LHCN-M2 (cell line): ENCODE data around the gene ATRNL1. TPM values are rescaled to one million over a fixed set of nuclear protein-coding genes. Genes with fewer than 3 reads are reported as not detected.

Experiments used
- DNase-seq: peaks from one replicate; pipeline ENCODE4 v3.0.0-alpha.2; 2012; ENCODE audit warnings: low read depth
- polyA plus RNA-seq: library from polyadenylated mRNA; unstranded; fragments of >200 nt; gene quantifications from one replicate; pipeline ENCODE4 v1.2.1, GENCODE V29; 2012; ENCODE audit warnings: missing spikeins
- total RNA-seq: library from RNA; depleted of rRNA; stranded (reverse); fragments of >200 nt; gene quantifications from 2 replicates; pipeline ENCODE4 v1.2.3, GENCODE V29; 2014; rRNA removed

ATRNL1 gene
- total RNA-seq: 13.0 and 13.1 TPM in 2 replicates
- 5.7 TPM for polyA plus RNA-seq

GRCh38 chr10:115093286-115093775 lies at the start of gene ATRNL1:
ATRNL1 (plus strand) TSS chr10:115093365; CDS start chr10:115093751, 386 bp downstream.
- peak; percentile 37 for DNase-seq

- DNase-seq: no peak
Measured at GRCh38 chr10:115043719-115044118, 49.4 kb upstream of the ATRNL1 start.

- DNase-seq: no peak
Measured at GRCh38 chr10:115044891-115045290, 48.3 kb upstream of the ATRNL1 start.

- no peak for DNase-seq
Measured at GRCh38 chr10:115045499-115045898, 47.7 kb upstream of the ATRNL1 start.

- no peak for DNase-seq
Measured at GRCh38 chr10:115046686-115047236, 46.4 kb upstream of the ATRNL1 start.

- no peak for DNase-seq
Measured at GRCh38 chr10:115047705-115048104, 45.5 kb upstream of the ATRNL1 start.

- no peak for DNase-seq
Measured at GRCh38 chr10:115049318-115049717, 43.8 kb upstream of the ATRNL1 start.

- peak; percentile 30 for DNase-seq
Measured at GRCh38 chr10:115049960-115050359, 43.2 kb upstream of the ATRNL1 start.

DNA sequence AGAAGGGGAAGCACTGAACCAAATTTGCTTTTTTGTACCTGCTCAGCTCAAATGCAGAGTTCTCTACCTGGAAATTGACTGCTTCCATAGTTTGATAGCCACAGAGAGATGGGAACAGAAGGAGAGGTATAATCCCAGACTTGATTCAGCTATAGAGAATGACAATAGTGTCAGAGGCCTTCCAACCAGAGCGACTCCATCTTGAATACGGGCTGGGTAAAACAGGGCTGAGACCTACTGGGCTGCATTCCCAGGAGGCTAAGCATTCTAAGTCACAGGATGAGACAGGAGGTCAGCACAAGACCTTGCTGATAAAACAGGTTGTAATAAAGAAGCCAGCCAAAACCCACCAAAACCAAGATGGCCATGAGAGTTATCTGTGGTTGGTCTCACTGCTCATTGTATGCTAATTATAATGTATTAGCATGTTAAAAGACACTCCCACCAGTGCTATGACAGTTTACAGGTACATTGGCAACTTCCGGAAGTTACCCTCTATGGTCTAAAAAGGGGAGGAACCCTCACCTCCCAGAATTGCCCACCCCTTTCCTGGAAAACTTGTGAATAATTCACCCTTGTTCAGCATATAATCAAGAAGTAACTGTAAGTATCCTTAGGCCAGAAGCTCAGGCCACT lies 42.7 kb upstream of the ATRNL1 start:
- DNase-seq: no peak

DNA sequence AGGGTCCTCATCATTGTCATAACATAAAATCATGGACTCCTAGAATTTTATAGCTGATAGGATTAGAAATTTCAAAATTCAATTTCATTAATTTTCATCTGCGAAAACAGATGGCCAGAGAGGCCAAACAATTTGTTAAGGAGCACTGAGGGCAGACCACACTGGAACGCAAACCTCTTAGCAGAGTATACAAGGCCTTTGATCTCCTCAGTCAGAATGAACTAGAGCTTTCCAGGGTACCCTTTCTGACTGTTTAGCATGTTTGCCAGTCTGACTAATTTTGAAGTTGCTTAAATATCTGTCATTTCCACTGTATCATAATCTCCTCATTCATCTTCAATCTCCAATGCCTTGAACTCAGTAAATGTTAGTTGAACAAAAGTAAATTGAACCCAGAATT lies 41.9 kb upstream of the ATRNL1 start:
- DNase-seq: no peak

DNA sequence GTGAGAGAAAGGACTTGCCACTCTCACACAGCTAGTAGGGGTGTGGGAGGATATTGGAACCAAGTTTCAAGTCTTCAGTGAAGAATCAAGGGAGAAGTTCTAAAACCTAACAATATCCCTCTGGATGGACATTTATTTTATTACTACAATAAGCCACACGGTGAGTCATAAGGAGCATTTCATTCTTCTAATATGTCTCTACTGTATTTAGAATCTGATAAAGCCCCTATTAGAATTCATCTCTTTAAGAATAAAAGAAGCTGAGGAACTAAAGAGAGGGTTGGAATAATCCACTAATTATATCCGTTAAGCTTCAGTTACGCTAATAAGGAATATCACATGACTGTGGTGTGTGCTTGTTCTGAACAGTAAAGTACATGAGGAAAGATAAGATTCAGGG lies 40.9 kb upstream of the ATRNL1 start:
- peak; percentile 6 for DNase-seq

DNA sequence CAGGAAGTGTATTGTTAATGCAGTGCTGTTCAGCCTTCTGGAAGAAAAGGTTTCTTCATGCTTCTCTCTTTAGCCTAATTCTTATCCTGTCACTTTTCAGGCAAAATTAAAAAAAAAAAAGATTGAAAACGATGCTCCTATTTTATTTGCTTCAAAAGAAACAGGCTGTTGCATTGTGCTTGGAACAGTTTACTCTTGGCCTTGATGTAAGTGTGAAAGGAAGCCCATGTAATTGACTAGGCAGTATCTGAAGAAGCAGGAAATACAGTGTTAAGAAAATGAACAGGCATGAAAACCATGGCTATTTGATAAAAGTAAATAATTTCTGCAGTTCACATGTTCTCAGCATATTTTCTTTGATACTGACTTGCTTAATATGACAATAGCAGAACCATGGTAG lies 40.4 kb upstream of the ATRNL1 start:
- DNase-seq: no peak

- DNase-seq: no peak
Measured at GRCh38 chr10:115056186-115056585, 37.0 kb upstream of the ATRNL1 start.

- no peak for DNase-seq
Measured at GRCh38 chr10:115059301-115059898, 33.8 kb upstream of the ATRNL1 start.

DNA sequence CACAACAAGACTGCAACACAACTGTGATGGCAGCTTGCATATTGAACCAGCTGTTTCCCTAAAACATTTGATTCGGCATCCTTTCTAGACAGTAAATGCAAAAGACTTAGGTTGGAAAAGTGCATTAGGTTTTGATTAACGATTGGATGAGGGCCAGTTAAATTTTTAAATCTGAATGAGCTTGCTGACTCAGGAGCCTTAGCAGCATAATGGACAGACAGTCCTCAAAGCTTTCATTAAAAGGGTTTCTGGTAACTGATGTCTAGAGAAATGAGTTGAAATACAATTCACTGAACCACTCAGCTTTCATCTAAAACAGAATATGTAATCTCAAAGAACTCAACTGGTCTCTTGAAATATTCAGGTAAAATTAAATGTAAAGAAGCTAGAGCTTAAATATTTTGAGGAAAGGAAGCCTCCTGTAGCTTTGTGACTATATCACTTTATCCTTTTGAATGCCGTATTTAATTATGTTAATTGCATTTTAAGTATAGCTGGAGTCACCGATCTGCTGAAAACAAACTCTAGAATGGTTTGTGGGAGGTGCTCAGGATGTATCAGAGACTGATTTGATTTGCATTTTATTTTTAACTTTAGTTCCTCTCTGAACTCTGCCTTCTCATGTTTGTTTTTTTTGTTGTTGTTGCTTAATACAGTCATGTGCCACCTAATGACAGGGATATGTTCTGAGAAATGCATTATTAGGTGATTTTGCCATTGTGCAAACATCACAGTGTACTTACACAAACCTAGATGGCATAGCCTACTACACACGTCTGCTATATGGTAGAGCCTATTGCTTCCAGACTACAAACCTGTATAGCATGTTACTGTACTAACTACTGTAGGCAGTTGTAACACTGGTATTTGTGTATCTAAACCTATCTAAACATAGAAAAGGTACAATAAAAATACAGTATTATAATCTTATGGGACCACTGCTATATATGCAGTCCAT lies 29.2 kb upstream of the ATRNL1 start:
- no peak for DNase-seq

- DNase-seq: no peak
Measured at GRCh38 chr10:115065801-115066200, 27.4 kb upstream of the ATRNL1 start.

DNA sequence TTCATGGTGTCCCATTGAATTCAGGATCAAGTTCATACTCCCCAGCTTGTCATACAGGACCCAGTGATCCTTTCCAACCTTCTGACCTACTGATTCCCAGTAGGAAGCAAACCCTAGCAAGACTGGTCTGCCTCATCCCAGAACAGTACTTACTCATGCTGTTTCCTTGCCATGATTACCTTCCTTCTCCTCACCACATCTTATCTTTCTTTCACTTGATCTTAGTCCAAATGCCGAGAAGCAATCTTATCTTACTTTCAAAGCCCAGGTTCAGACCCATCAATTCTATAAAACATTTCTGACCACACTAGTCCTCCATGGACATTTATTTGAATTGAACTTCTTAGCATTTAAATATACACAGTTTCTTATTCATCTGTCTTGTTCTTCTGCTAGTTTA lies 26.6 kb upstream of the ATRNL1 start:
- DNase-seq: no peak

DNA sequence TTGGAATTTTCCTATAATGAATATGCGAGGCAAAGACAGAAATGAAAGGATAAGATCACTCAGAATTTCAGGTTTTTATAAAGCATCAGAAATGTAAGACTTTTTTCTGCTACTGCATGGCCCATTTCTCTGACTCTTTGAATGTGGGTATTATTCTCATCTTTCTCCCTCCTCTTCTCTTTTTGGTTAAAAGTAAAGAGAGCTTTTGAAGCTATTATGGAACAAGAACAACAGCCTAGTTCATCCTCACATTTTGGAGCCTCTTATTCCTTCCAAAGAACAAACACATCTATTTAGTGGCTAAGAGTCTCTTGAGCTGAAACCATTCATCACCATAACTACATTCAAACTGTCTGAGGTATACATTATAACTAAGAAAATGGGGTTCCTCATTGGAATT lies 19.4 kb upstream of the ATRNL1 start:
- DNase-seq: no peak

- peak; percentile 76 for DNase-seq
Measured at GRCh38 chr10:115082506-115082905, 10.7 kb upstream of the ATRNL1 start.

DNA sequence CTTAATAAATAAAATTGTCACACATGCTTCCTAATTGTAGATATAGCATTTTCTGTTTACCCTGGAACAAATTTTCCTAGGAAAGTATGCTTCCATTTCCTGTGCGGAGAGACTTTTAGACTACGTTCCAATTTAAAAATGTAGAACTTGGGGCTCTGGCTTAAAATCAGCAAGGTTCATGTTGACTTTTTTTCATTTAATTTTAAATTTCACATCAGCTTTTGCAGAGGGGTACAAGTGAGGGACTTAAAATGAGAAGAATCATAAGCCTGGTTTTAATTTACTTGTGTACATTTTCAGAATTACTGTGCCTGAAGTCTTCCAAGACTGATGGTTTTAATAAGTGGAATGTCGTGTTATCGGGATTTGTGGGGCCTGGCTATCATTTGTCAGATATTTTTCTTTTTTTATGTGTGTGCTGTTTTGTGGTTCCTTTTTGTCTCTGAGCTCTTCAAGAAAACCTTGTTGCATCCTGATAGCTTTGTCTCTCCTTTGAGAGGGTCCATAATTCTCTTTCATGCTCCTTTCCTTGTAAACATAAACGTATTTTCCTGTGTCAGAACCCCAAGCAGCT lies 8.8 kb upstream of the ATRNL1 start:
- DNase-seq: no peak

DNA sequence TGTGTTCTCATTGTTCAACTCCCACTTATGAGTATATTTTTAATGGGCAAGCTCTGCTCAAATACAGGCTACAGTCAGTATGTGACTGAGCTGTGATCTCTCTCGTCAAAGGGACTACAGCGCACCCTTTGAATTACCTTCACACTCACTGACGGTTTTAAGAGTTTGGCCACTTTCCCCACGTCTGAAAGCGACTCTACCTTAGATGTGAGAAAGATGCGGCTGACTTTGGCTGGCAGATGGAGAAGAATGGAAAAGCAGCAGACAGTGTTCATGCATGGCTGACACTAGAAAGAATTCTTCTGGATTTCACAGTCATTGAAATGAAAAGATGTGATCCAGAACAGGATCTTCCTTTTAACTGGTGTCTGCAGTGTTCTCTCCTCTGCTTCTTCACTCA lies 2.0 kb upstream of the ATRNL1 start:
- DNase-seq: no peak

DNA sequence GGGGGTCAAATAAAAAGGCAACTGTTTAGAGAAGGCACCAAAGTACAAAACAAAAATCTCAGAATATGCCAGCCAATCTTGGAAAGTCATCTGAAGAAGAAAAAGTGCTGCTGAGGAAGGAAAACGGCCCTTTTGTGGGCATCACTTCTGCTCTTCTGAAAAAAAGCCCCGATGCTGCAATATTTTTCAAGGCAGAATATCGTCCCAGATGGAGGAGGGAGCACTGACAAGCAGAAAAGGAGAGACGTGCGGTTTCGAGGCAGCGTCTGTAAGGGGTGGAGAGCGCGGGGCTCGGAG lies 959 bp upstream of the ATRNL1 start:
- DNase-seq: no peak
